Endothelial cell of umbilical vein (primary cell): Measurements from ENCODE around the gene TEX11. TPM values are rescaled to one million over a fixed set of nuclear protein-coding genes. Genes with fewer than 3 reads are reported as not detected.

ENCODE experiments used
- BruUV-seq: library from RNA; stranded (reverse); fragments of 400-500 nt; replicated peaks from 2 replicates; lab custom pipeline; 2021; lab: Mats Ljungman, UMichigan
- CTCF ChIA-PET: fragments of 300-600, 350-600 bp; sonication (Branson Sonifier 250); formaldehyde crosslinking; loops from one replicate; lab custom pipeline; 2021; ENCODE audit warnings: antibody characterized with exemption, inconsistent platforms; lab: Charles Lee
- POLR2A ChIA-PET: fragments of 300-600, 350-600 bp; sonication (Branson Sonifier 250); formaldehyde crosslinking; loops from one replicate; lab custom pipeline; 2021; ENCODE audit warnings: antibody characterized with exemption, inconsistent platforms; lab: Charles Lee
- DNase-seq: peaks from one replicate; pipeline ENCODE4 v3.0.0-alpha.2; 2011; ENCODE audit warnings: low read depth, low spot score
- FAIRE-seq: peaks from 2 replicates; lab custom pipeline; 2011; peaks lifted over from hg19 to GRCh38; lab: Jason Lieb, UNC
- H2AFZ ChIP-seq: 2 replicates; pipeline ENCODE4 v1.6.0; 2012; ENCODE audit warnings: low read depth, low read length, control low read depth, inconsistent platforms
- H3K27ac ChIP-seq: 2 replicates; pipeline ENCODE4 v1.5.1; 2011; ENCODE audit warnings: low read depth, mild to moderate bottlenecking, control low read depth, low read length, moderate library complexity; ENCODE audit not compliant: insufficient read depth
- H3K27me3 ChIP-seq, 2 experiments: 2 replicates each; pipeline versions ENCODE4 v1.6.0 to v1.6.1; 2011; ENCODE audit warnings: low read length in 2 of 2, mixed read lengths in 1 of 2; ENCODE audit not compliant: control insufficient read depth in 2 of 2, insufficient read depth in 2 of 2
- H3K36me3 ChIP-seq, 2 experiments: 2 replicates in 1 of 2; 3 replicates in 1 of 2; pipeline ENCODE4 v1.5.1; 2011; ENCODE audit warnings: low read length in 2 of 2, mild to moderate bottlenecking in 1 of 2, moderate library complexity in 1 of 2; ENCODE audit not compliant: control insufficient read depth in 2 of 2, insufficient read depth in 2 of 2; ENCODE audit errors: extremely low read depth in 1 of 2
- H3K4me1 ChIP-seq: 3 replicates; pipeline ENCODE4 v1.5.1; 2011; ENCODE audit warnings: mild to moderate bottlenecking, low read length; ENCODE audit not compliant: control insufficient read depth, insufficient read depth; ENCODE audit errors: extremely low read depth
- H3K4me2 ChIP-seq: 2 replicates; pipeline ENCODE4 v1.6.1; 2011; ENCODE audit warnings: low read length, control low read depth, mixed read lengths; ENCODE audit not compliant: insufficient read depth
- H3K4me3 ChIP-seq, 3 experiments: fragments of 200-600 bp in 1 of 3; sonication (generic), shearing (Covaris generic) in 1 of 3; replicated peaks in 1 of 3; 2 replicates each; pipeline ENCODE4 v1.5.1; 2011 to 2016; ENCODE audit warnings: control low read depth in 3 of 3, low read length in 3 of 3, mild to moderate bottlenecking in 2 of 3, inconsistent platforms in 1 of 3, low read depth in 1 of 3, moderate library complexity in 1 of 3; ENCODE audit not compliant: insufficient read depth in 1 of 3
- H3K79me2 ChIP-seq: 2 replicates; pipeline ENCODE4 v1.6.0; 2012; ENCODE audit warnings: low read length, inconsistent platforms; ENCODE audit not compliant: control insufficient read depth, insufficient read depth
- H3K9ac ChIP-seq: replicated peaks from 2 replicates; pipeline ENCODE3; 2011; ENCODE audit warnings: low read length, control low read depth; ENCODE audit not compliant: insufficient read depth; ENCODE audit errors: extremely low read depth
- H3K9me1 ChIP-seq: replicated peaks from 3 replicates; pipeline ENCODE4 v1.6.0; 2011; ENCODE audit warnings: mild to moderate bottlenecking, low read length; ENCODE audit not compliant: control insufficient read depth, insufficient read depth; ENCODE audit errors: extremely low read depth
- H3K9me3 ChIP-seq: replicated peaks from 2 replicates; pipeline ENCODE4 v1.5.1; 2012; ENCODE audit warnings: low read length, inconsistent platforms; ENCODE audit not compliant: control insufficient read depth, insufficient read depth
- H4K20me1 ChIP-seq: replicated peaks from 2 replicates; pipeline ENCODE3; 2011; ENCODE audit warnings: mild to moderate bottlenecking, low read length; ENCODE audit not compliant: control insufficient read depth, insufficient read depth; ENCODE audit errors: extremely low read depth
- CTCF ChIP-seq, 2 donors: IDR thresholded peaks; 1 replicate in 1 of 2; 2 replicates in 1 of 2; pipeline ENCODE4 v1.5.1; 2011; ENCODE audit warnings: low read length in 2 of 2, mild to moderate bottlenecking in 2 of 2, moderate library complexity in 2 of 2, control low read depth in 1 of 2, inconsistent platforms in 1 of 2, low read depth in 1 of 2; ENCODE audit not compliant: insufficient read depth in 1 of 2; ENCODE audit errors: extremely low read depth in 1 of 2
- FOS ChIP-seq: IDR thresholded peaks from 2 replicates; pipeline ENCODE4 v1.6.1; 2011; ENCODE audit warnings: mild to moderate bottlenecking, low read length, moderate library complexity, borderline replicate concordance; ENCODE audit not compliant: insufficient read depth
- GATA2 ChIP-seq: IDR thresholded peaks from 2 replicates; pipeline ENCODE4 v1.7.0; 2011; ENCODE audit warnings: low read depth, mild to moderate bottlenecking, moderate library complexity, mixed read lengths, low read length; ENCODE audit not compliant: insufficient read length, insufficient read depth
- JUN ChIP-seq: IDR thresholded peaks from 2 replicates; pipeline ENCODE4 v1.6.1; 2011; ENCODE audit warnings: borderline replicate concordance, low read depth; ENCODE audit not compliant: insufficient read length, insufficient read depth
- MAX ChIP-seq: IDR thresholded peaks from 2 replicates; pipeline ENCODE4 v1.6.1; 2011; ENCODE audit not compliant: insufficient read depth, insufficient read length
- MYC ChIP-seq: IDR thresholded peaks from one replicate; pipeline ENCODE4 v1.6.1; 2011; ENCODE audit warnings: mild to moderate bottlenecking, low read depth, low read length
- POLR2A ChIP-seq: IDR thresholded peaks from 2 replicates; pipeline ENCODE4 v1.6.1; 2012; ENCODE audit warnings: low read depth, mild to moderate bottlenecking, control low read depth, low read length
- POLR2AphosphoS5 ChIP-seq: IDR thresholded peaks from 2 replicates; pipeline ENCODE4 v1.6.1; 2012; ENCODE audit warnings: low read depth, mild to moderate bottlenecking, control low read depth, low read length, moderate library complexity; ENCODE audit not compliant: insufficient read depth
- dilution Hi-C: fragments of 300-500 bp; cut with MboI; formaldehyde crosslinking; loops from one replicate; pipeline ENCODE4 v1.15.0; 2019; ENCODE audit warnings: low sequenced_read_pairs; ENCODE audit not compliant: extremely low pct_ligation_motif_present
- intact Hi-C: fragments of 100-400 bp; cut with micrococcal nuclease; formaldehyde crosslinking; loops from one replicate; pipeline ENCODE4 v1.10.0; 2022
- polyA plus RNA-seq, 4 experiments: library from polyadenylated mRNA; depleted of rRNA in 3 of 4; stranded (reverse) in 3 of 4; unstranded in 1 of 4; fragments of >200 nt; gene quantifications; 2 replicates each; pipeline versions ENCODE4 v1.2.1 to v1.2.3, GENCODE V29; 2011 to 2012; ENCODE audit warnings: missing spikeins in 1 of 4
- total RNA-seq: library from RNA; stranded (reverse); gene quantifications from 2 replicates; pipeline ENCODE4 v1.2.3, GENCODE V29; 2021

TEX11 gene
- total and polyA plus RNA-seq, 2 donors (not counting 3 experiments of a cell fraction or from before 2014, with no cell fraction given) = not detected

GRCh38 chrX:70762285-70762684 lies 146.2 kb downstream of the TEX11 start:
- no peaks in the 10 kb centered on the region for H3K9me1 ChIP-seq
- ChIA-PET POLR2A (no interaction called here), CTCF (no interaction called here)
- no peaks in the 10 kb centered on the region for H4K20me1 ChIP-seq
- no peak overlapping the region for H3K4me3 ChIP-seq
- DNase-seq = no peak
- no TSS peak for BruUV-seq
- FAIRE-seq = no peak
- TF ChIP-seq MAX (no peak), JUN (no peak), MYC (no peak), POLR2AphosphoS5 (no peak), POLR2A (no peak), FOS (no peak), GATA2 (no peak), CTCF (IDR thresholded peaks at IDR 0.05; ENCODE audit: extremely low read depth in 1 of 2, insufficient read depth in 1 of 2, low read depth in 1 of 2, low read length in 2 of 2) (no peak)
- no peaks in the 10 kb centered on the region for H3K79me2 ChIP-seq
- H3K4me2 ChIP-seq = no peak overlapping the region
- H3K9me3 ChIP-seq = no peaks in the 10 kb centered on the region
- no peak overlapping the region for H2AFZ ChIP-seq
- dilution Hi-C loops = no loop called here
- H3K4me1 ChIP-seq = no peaks in the 10 kb centered on the region
- H3K9ac ChIP-seq = no peak overlapping the region
- no peaks in the 10 kb centered on the region for H3K27me3 ChIP-seq
- no peaks in the 10 kb centered on the region for H3K36me3 ChIP-seq
- no peak overlapping the region for H3K27ac ChIP-seq
- intact Hi-C loops = loop anchor here (5.0 kb wide), 1 partner anchor 310 kb away; no protein-coding TSS in a partner anchor
